AG10803 (cell line): ENCODE results near the gene ARL5A.

ENCODE experiments used
- DNase-seq: peaks from one replicate; pipeline ENCODE4 v3.0.0; 2010; ENCODE audit warnings: low read depth
- H3K4me3 ChIP-seq: 2 replicates; pipeline ENCODE4 v1.5.1; 2011; ENCODE audit warnings: mild to moderate bottlenecking, low read length, control low read depth
- CTCF ChIP-seq: conservative IDR thresholded peaks from 2 replicates; pipeline ENCODE4 v1.5.1; 2011; ENCODE audit warnings: mild to moderate bottlenecking, low read length, control low read depth, inconsistent platforms

ARL5A gene

GRCh38 chr2:151860210-151860609, 32.0 kb upstream of the ARL5A start:
- DNase-seq: no peak
- no peak for TF ChIP-seq CTCF
- no peak overlapping the region for H3K4me3 ChIP-seq

DNA sequence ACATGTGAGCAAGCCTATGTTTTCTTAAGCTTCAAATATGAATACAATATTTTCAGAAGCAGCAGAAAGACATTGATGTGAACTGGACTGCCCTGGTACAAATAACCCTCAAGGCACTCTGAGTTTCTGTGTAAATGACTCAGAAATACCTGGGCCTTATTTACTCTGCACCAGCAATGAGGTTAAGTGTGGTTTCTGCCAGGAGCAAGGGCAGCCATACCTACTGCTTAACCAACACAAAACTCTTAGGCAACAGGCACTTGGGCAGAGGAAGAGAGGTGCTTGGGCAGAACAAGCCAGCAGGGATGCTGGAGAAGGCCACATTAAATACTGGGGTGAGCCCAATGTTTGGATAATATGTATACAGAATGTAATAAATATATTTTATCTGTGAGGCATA, 29.4 kb upstream of the ARL5A start:
- DNase-seq: no peak
- H3K4me3 ChIP-seq: no peak overlapping the region
- TF ChIP-seq CTCF: no peak

DNA sequence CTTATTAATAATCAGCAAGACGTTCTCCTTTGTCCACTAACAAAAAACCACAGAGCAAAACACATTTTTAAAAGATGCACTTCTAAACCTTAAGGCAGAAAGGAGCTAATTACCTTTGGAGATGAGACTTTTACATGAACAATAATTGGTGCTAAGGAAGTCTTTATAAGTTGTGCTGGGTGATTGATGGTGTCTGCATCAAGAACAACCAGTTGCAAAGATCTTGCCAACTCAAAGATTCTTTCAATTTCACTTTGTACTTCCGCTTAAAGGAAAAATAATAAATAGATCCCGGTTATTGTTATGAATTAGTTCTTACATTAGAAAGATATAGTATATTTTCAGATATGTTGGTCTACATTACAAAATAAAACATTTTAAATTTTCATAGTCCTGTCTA, 26.9 kb upstream of the ARL5A start:
- no peak for TF ChIP-seq CTCF
- H3K4me3 ChIP-seq: no peak overlapping the region
- no peak for DNase-seq

GRCh38 chr2:151853070-151853758, 25.0 kb upstream of the ARL5A start:
- DNase-seq: no peak
- TF ChIP-seq CTCF: no peak
- no peak overlapping the region for H3K4me3 ChIP-seq

- no peak for DNase-seq
- no peak overlapping the region for H3K4me3 ChIP-seq
- no peak for TF ChIP-seq CTCF
Observed at GRCh38 chr2:151852260-151853069, 24.2 kb upstream of the ARL5A start.

GRCh38 chr2:151851761-151852160, 23.5 kb upstream of the ARL5A start:
- DNase-seq: peak; percentile 6
- TF ChIP-seq CTCF: no peak
- H3K4me3 ChIP-seq: no peak overlapping the region
